Endothelial cell of umbilical vein (primary cell): ENCODE results near the gene CDK5RAP2. TPM values are rescaled to one million over a fixed set of nuclear protein-coding genes. Genes with fewer than 3 reads are reported as not detected.

ENCODE experiments used
- BruUV-seq: library from RNA; stranded (reverse); fragments of 400-500 nt; replicated peaks from 2 replicates; lab custom pipeline; 2021; lab: Mats Ljungman, UMichigan
- CTCF ChIA-PET: fragments of 300-600, 350-600 bp; sonication (Branson Sonifier 250); formaldehyde crosslinking; loops from one replicate; lab custom pipeline; 2021; ENCODE audit warnings: antibody characterized with exemption, inconsistent platforms; lab: Charles Lee
- POLR2A ChIA-PET: fragments of 300-600, 350-600 bp; sonication (Branson Sonifier 250); formaldehyde crosslinking; loops from one replicate; lab custom pipeline; 2021; ENCODE audit warnings: antibody characterized with exemption, inconsistent platforms; lab: Charles Lee
- DNase-seq: peaks from one replicate; pipeline ENCODE4 v3.0.0-alpha.2; 2011; ENCODE audit warnings: low read depth, low spot score
- FAIRE-seq: peaks from 2 replicates; lab custom pipeline; 2011; peaks lifted over from hg19 to GRCh38; lab: Jason Lieb, UNC
- H2AFZ ChIP-seq: 2 replicates; pipeline ENCODE4 v1.6.0; 2012; ENCODE audit warnings: low read depth, low read length, control low read depth, inconsistent platforms
- H3K27ac ChIP-seq: 2 replicates; pipeline ENCODE4 v1.5.1; 2011; ENCODE audit warnings: low read depth, mild to moderate bottlenecking, control low read depth, low read length, moderate library complexity; ENCODE audit not compliant: insufficient read depth
- H3K27me3 ChIP-seq, 2 experiments: 2 replicates each; pipeline versions ENCODE4 v1.6.0 to v1.6.1; 2011; ENCODE audit warnings: low read length in 2 of 2, mixed read lengths in 1 of 2; ENCODE audit not compliant: control insufficient read depth in 2 of 2, insufficient read depth in 2 of 2
- H3K36me3 ChIP-seq, 2 experiments: 2 replicates in 1 of 2; 3 replicates in 1 of 2; pipeline ENCODE4 v1.5.1; 2011; ENCODE audit warnings: low read length in 2 of 2, mild to moderate bottlenecking in 1 of 2, moderate library complexity in 1 of 2; ENCODE audit not compliant: control insufficient read depth in 2 of 2, insufficient read depth in 2 of 2; ENCODE audit errors: extremely low read depth in 1 of 2
- H3K4me1 ChIP-seq: 3 replicates; pipeline ENCODE4 v1.5.1; 2011; ENCODE audit warnings: mild to moderate bottlenecking, low read length; ENCODE audit not compliant: control insufficient read depth, insufficient read depth; ENCODE audit errors: extremely low read depth
- H3K4me2 ChIP-seq: 2 replicates; pipeline ENCODE4 v1.6.1; 2011; ENCODE audit warnings: low read length, control low read depth, mixed read lengths; ENCODE audit not compliant: insufficient read depth
- H3K4me3 ChIP-seq, 3 experiments: fragments of 200-600 bp in 1 of 3; sonication (generic), shearing (Covaris generic) in 1 of 3; replicated peaks in 1 of 3; 2 replicates each; pipeline ENCODE4 v1.5.1; 2011 to 2016; ENCODE audit warnings: control low read depth in 3 of 3, low read length in 3 of 3, mild to moderate bottlenecking in 2 of 3, inconsistent platforms in 1 of 3, low read depth in 1 of 3, moderate library complexity in 1 of 3; ENCODE audit not compliant: insufficient read depth in 1 of 3
- H3K79me2 ChIP-seq: 2 replicates; pipeline ENCODE4 v1.6.0; 2012; ENCODE audit warnings: low read length, inconsistent platforms; ENCODE audit not compliant: control insufficient read depth, insufficient read depth
- H3K9ac ChIP-seq: replicated peaks from 2 replicates; pipeline ENCODE3; 2011; ENCODE audit warnings: low read length, control low read depth; ENCODE audit not compliant: insufficient read depth; ENCODE audit errors: extremely low read depth
- H3K9me1 ChIP-seq: replicated peaks from 3 replicates; pipeline ENCODE4 v1.6.0; 2011; ENCODE audit warnings: mild to moderate bottlenecking, low read length; ENCODE audit not compliant: control insufficient read depth, insufficient read depth; ENCODE audit errors: extremely low read depth
- H3K9me3 ChIP-seq: replicated peaks from 2 replicates; pipeline ENCODE4 v1.5.1; 2012; ENCODE audit warnings: low read length, inconsistent platforms; ENCODE audit not compliant: control insufficient read depth, insufficient read depth
- H4K20me1 ChIP-seq: replicated peaks from 2 replicates; pipeline ENCODE3; 2011; ENCODE audit warnings: mild to moderate bottlenecking, low read length; ENCODE audit not compliant: control insufficient read depth, insufficient read depth; ENCODE audit errors: extremely low read depth
- EZH2 ChIP-seq: IDR thresholded peaks from 2 replicates; pipeline ENCODE4 v1.6.1; 2012; ENCODE audit warnings: borderline replicate concordance, low read depth, mild to moderate bottlenecking, moderate library complexity, low read length, inconsistent platforms; ENCODE audit not compliant: severe bottlenecking
- FOS ChIP-seq: IDR thresholded peaks from 2 replicates; pipeline ENCODE4 v1.6.1; 2011; ENCODE audit warnings: mild to moderate bottlenecking, low read length, moderate library complexity, borderline replicate concordance; ENCODE audit not compliant: insufficient read depth
- GATA2 ChIP-seq: IDR thresholded peaks from 2 replicates; pipeline ENCODE4 v1.7.0; 2011; ENCODE audit warnings: low read depth, mild to moderate bottlenecking, moderate library complexity, mixed read lengths, low read length; ENCODE audit not compliant: insufficient read length, insufficient read depth
- JUN ChIP-seq: IDR thresholded peaks from 2 replicates; pipeline ENCODE4 v1.6.1; 2011; ENCODE audit warnings: borderline replicate concordance, low read depth; ENCODE audit not compliant: insufficient read length, insufficient read depth
- MYC ChIP-seq: IDR thresholded peaks from one replicate; pipeline ENCODE4 v1.6.1; 2011; ENCODE audit warnings: mild to moderate bottlenecking, low read depth, low read length
- POLR2A ChIP-seq: IDR thresholded peaks from 2 replicates; pipeline ENCODE4 v1.6.1; 2012; ENCODE audit warnings: low read depth, mild to moderate bottlenecking, control low read depth, low read length
- POLR2AphosphoS5 ChIP-seq: IDR thresholded peaks from 2 replicates; pipeline ENCODE4 v1.6.1; 2012; ENCODE audit warnings: low read depth, mild to moderate bottlenecking, control low read depth, low read length, moderate library complexity; ENCODE audit not compliant: insufficient read depth
- dilution Hi-C: fragments of 300-500 bp; cut with MboI; formaldehyde crosslinking; loops from one replicate; pipeline ENCODE4 v1.15.0; 2019; ENCODE audit warnings: low sequenced_read_pairs; ENCODE audit not compliant: extremely low pct_ligation_motif_present
- intact Hi-C: fragments of 100-400 bp; cut with micrococcal nuclease; formaldehyde crosslinking; loops from one replicate; pipeline ENCODE4 v1.10.0; 2022
- polyA plus RNA-seq, 4 experiments: library from polyadenylated mRNA; depleted of rRNA in 3 of 4; stranded (reverse) in 3 of 4; unstranded in 1 of 4; fragments of >200 nt; gene quantifications; 2 replicates each; pipeline versions ENCODE4 v1.2.1 to v1.2.3, GENCODE V29; 2011 to 2012; ENCODE audit warnings: missing spikeins in 1 of 4
- total RNA-seq: library from RNA; stranded (reverse); gene quantifications from 2 replicates; pipeline ENCODE4 v1.2.3, GENCODE V29; 2021
- TF ChIP-seq, protein P1 (sequence below), 2 donors: IDR thresholded peaks; 1 replicate in 1 of 2; 2 replicates in 1 of 2; pipeline ENCODE4 v1.5.1; 2011; ENCODE audit warnings: low read length in 2 of 2, mild to moderate bottlenecking in 2 of 2, moderate library complexity in 2 of 2, control low read depth in 1 of 2, inconsistent platforms in 1 of 2, low read depth in 1 of 2; ENCODE audit not compliant: insufficient read depth in 1 of 2; ENCODE audit errors: extremely low read depth in 1 of 2

The CDK5RAP2 gene
- total and polyA plus RNA-seq, 2 donors (not counting 3 experiments of a cell fraction or from before 2014, with no cell fraction given), result 17.5 to 56.7 TPM

DNA sequence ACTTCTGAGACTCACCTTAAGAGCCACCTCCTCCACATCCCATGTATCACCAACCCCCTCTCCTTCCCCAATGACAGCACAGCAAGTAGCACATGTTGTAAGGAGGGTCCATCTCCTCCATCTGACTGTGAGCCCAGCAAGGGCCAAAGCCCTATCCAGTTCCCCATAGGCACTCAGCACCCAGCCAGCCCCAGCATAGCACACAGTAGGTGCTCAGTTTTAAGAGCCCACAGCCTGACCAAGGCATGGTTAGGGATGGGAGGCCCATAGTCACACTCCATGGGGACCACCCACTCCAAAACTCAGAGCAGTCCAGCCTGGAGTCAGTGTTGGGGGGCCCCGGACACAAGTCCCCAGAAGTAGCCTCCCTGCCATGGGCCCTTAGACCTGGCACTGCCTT lies 205.7 kb downstream of the CDK5RAP2 start:
- no peaks in the 10 kb centered on the region for H3K36me3 ChIP-seq
- intact Hi-C loops (no loop called here), dilution Hi-C loops (no loop called here)
- DNase-seq (no peak), FAIRE-seq (no peak)
- ChIA-PET POLR2A (no interaction called here), CTCF (no interaction called here)
- TF ChIP-seq GATA2 (no peak), POLR2AphosphoS5 (no peak), POLR2A (no peak), EZH2 (no peak), JUN (no peak), MYC (no peak), FOS (no peak)
- TF ChIP-seq, protein P1, sequence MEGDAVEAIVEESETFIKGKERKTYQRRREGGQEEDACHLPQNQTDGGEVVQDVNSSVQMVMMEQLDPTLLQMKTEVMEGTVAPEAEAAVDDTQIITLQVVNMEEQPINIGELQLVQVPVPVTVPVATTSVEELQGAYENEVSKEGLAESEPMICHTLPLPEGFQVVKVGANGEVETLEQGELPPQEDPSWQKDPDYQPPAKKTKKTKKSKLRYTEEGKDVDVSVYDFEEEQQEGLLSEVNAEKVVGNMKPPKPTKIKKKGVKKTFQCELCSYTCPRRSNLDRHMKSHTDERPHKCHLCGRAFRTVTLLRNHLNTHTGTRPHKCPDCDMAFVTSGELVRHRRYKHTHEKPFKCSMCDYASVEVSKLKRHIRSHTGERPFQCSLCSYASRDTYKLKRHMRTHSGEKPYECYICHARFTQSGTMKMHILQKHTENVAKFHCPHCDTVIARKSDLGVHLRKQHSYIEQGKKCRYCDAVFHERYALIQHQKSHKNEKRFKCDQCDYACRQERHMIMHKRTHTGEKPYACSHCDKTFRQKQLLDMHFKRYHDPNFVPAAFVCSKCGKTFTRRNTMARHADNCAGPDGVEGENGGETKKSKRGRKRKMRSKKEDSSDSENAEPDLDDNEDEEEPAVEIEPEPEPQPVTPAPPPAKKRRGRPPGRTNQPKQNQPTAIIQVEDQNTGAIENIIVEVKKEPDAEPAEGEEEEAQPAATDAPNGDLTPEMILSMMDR (IDR thresholded peaks at IDR 0.05; ENCODE audit: extremely low read depth in 1 of 2, insufficient read depth in 1 of 2, low read depth in 1 of 2, low read length in 2 of 2), result no peak
- no peak overlapping the region for H2AFZ ChIP-seq
- no peak overlapping the region for H3K4me3 ChIP-seq
- H3K9me3 ChIP-seq, result no peaks in the 10 kb centered on the region
- H4K20me1 ChIP-seq, result no peaks in the 10 kb centered on the region
- no TSS peak for BruUV-seq
- H3K27ac ChIP-seq, result no peak overlapping the region
- no peaks in the 10 kb centered on the region for H3K79me2 ChIP-seq
- H3K9me1 ChIP-seq, result no peaks in the 10 kb centered on the region
- no peaks in the 10 kb centered on the region for H3K4me1 ChIP-seq
- H3K9ac ChIP-seq, result no peak overlapping the region
- peaks cover 0 to 5% of the 10 kb centered on the region in 2 experiments for H3K27me3 ChIP-seq
- no peak overlapping the region for H3K4me2 ChIP-seq
